Posterior vena cava (tissue), 2 donors: Measurements from ENCODE around the gene CD274. TPM values are rescaled to one million over a fixed set of nuclear protein-coding genes. Genes with fewer than 3 reads are reported as not detected.
"Not testable (repeated sequence)": the region's sequence is repeated elsewhere in the genome, so short reads cannot be mapped to it uniquely, and the experiment has no call there.

Experiments
- DNase-seq: peaks from one replicate; pipeline ENCODE4 v3.0.0-alpha.2; 2020; ENCODE audit warnings: low spot score
- intact Hi-C, 2 donors: fragments of 100-400 bp; cut with DNase I; formaldehyde crosslinking; loops; one replicate each; pipeline versions ENCODE4 v1.14.1 to v1.14.2; 2022 to 2023
- long read RNA-seq, 2 donors: library from polyadenylated mRNA; unstranded; transcript quantifications; one replicate each; pipeline ENCODE4 v2.0.0, GENCODE V29; 2020 to 2021
- total RNA-seq, 2 donors: library from RNA; stranded (reverse); fragmentation: NEBNext Ultra II Directional; extraction: Animal tissue kit (Norgen Biotek cat#: 25700); gene quantifications; one replicate each; pipeline ENCODE4 v1.2.1, GENCODE V29; 2021
- donor health status: DM: yes; HTN: yes; CAD: no.
- donor health status: DM: yes; HTN: yes; CAD: no.

CD274 gene
- total RNA-seq: 1 to 10 TPM; 3.1 to 3.5 TPM
- long read RNA-seq, donor 1, partial matches to known transcripts: 0 of 1 reads
- long read RNA-seq, donor 1, other reads (novel, unspliced or antisense): 0 of 1 reads
- long read RNA-seq, donor 2, partial matches to known transcripts: 0 of 1 reads
- long read RNA-seq, donor 2, other reads (novel, unspliced or antisense): 1 of 1 reads

DNA sequence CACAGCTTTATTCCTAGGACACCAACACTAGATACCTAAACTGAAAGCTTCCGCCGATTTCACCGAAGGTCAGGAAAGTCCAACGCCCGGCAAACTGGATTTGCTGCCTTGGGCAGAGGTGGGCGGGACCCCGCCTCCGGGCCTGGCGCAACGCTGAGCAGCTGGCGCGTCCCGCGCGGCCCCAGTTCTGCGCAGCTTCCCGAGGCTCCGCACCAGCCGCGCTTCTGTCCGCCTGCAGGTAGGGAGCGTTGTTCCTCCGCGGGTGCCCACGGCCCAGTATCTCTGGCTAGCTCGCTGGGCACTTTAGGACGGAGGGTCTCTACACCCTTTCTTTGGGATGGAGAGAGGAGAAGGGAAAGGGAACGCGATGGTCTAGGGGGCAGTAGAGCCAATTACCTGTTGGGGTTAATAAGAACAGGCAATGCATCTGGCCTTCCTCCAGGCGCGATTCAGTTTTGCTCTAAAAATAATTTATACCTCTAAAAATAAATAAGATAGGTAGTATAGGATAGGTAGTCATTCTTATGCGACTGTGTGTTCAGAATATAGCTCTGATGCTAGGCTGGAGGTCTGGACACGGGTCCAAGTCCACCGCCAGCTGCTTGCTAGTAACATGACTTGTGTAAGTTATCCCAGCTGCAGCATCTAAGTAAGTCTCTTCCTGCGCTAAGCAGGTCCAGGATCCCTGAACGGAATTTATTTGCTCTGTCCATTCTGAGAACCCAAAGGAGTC, at the start of gene CD274:
Gene CD274, plus strand, starts transcription at position 184 of the 733 bp plus-strand sequence. CDS start 5,572 bp downstream, outside the sequence.
- peak; percentile 96 for DNase-seq
- intact Hi-C loops: loop anchor here in 1 of 2 donors (5.0 kb wide), 1 partner anchor 137 kb away; no protein-coding TSS in a partner anchor

DNA sequence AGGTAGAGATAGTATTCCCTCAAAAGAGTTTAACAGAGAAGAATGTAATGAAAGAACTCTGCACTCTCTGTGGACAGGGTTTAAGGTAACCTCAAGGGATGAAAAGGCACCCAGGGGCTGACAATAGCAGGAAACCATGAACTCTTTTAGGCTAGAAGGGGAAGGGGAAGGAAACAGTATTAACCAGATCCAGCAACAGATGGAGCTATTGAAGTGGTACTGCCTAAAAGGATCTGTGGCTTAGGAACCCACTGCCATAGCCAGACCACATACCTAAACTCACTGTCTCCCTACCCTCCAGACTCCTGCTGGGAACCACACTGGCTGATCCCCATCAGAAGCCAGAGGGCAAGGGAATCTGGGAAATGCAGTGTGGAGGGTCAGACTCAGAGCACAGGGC, 48.1 kb upstream of the CD274 start:
- intact Hi-C loops: no loop called here
- DNase-seq: no peak

DNA sequence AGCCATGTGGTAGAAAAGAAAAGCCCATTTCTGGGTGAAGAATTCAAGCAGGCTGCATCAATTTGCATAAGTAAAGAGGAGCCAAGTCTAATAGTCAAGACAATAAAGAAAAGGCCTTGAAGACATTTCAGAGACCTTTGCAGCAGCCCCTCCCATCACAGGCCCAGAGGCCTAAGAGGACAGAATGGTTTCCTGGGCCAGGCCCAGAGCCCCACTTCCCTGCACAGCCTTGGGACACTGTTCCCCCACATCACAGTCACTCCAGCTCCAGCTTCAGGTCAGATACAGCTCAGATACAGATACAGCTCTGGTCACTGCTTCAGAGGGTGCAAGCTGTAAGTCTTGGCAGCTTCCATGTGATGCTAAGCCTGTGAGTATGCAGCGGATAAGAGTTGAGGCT, 41.7 kb upstream of the CD274 start:
- intact Hi-C loops: no loop called here
- DNase-seq: no peak

DNA sequence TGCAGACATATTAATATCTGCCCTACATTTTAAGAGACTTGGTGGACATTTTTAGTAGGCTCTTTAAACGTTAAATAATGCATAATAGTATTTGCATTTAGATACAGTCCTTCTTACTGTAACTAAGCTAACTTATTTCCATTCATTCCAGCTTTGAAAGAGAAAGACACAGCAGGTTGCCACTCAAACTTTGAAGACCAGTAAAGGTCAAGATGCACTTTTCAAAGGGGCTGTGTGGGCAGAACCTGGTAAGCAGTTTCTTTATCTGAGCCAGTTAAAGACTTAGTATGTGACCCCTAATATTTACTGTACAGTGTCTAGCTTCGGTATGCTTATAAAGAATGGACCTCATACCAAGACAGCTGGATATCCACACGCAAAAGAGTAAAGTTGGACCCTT, 33.4 kb upstream of the CD274 start:
- intact Hi-C loops: no loop called here
- DNase-seq: no peak

DNA sequence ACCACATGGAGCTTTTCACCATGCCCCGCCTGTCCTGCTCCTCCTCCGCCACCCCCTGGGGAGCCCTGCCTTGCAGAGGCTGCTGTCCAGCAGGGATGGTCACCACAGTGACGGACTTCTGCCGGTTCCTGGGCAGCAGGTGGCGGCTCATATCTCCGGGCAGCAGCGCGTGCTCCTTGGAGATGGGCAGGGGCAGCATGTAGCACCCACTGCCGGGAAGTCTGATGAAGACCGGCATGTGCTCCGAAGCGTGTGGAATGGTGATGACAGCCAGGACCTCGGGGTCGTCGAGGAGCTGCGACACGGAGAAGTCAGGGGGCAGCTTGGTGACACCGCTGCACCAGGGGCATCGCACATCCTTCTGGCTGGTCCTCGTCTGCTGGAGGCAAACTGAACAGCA, 31.9 kb upstream of the CD274 start:
- DNase-seq: no peak
- intact Hi-C loops: no loop called here

DNA sequence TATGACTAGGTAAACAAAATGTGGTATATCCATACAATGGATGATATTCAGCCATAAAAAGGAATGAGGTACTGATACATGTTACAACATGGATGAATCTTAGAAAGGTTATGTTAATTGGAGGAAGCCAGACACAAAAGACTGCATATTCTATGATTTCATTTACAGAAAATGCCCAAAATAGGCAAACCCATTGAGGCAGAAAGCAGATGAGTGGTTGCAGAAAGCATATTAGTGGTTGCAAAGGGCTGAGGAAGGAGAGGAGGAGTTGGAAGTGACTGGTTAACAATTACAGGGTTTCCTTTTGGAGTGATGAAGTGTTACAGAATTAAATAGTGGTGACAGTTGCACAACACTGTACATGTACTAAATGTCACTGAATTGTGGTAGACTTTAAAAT, 30.4 kb upstream of the CD274 start:
- no peak for DNase-seq
- intact Hi-C loops: no loop called here

DNA sequence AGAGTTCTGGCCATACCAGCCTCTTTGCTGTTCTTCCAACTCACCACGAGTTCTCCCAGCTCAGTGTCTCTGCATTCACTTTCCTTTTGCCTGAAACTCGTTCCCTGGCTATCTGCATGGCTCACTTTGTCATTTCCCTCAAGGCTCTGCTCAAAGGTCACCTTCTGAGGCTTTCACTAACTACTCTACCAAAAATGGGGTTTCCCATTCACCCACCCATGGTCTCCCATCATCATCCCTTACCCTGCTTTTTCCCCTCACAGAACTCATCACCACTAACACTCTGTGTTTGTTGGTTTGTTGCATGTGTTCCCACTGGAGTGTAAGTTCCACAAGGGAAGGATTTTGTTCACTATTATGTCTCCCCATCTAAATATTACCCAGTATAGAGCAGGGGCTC, 29.2 kb upstream of the CD274 start:
- intact Hi-C loops: no loop called here
- DNase-seq: no peak

DNA sequence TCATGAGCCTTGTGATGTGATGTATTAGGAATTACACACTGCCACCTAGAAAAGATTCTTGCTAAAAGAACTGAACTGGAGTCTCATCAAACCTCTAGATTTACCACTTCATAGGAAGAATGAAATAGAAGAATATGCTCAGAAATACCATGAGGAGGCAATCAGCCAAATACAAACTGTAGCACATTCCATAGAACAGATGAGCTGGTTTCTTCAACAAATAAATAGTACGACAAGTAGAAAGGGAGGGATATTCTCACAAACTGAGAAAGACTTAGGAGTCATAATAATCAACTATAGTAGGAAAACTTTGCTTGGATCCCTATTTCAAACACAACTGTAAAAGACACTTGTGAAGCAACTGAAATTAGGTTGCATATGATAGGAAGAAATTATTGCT, 28.1 kb upstream of the CD274 start:
- DNase-seq: no peak
- intact Hi-C loops: no loop called here

DNA sequence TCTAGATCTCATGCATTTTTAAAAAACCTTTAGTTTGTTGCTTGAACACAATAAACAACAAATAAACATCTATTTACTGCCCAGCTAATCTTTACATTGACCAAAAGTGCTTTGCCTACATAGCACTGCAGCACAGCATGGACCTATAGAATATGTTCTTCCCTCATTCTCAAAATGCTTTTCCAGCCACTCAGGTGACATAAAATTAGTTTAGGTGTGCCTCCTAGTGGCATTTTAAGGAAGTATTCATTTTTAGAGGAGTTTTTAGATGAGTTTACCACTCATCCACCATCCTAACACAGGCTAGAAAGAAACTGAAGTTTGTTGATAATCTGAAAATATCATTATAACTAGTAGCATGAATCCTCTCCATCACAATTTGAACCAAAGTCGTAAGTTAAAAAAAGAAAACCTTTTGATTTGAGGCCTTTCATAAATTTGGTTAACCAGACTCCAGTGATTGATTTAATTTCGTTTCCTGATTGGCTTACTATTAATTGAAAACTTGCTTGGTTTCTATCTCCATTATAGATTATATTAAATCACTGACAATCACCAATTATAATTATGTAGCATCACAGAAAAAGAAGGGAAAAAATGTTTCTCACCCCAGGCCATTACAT, 25.2 kb upstream of the CD274 start:
- DNase-seq: no peak
- intact Hi-C loops: no loop called here

DNA sequence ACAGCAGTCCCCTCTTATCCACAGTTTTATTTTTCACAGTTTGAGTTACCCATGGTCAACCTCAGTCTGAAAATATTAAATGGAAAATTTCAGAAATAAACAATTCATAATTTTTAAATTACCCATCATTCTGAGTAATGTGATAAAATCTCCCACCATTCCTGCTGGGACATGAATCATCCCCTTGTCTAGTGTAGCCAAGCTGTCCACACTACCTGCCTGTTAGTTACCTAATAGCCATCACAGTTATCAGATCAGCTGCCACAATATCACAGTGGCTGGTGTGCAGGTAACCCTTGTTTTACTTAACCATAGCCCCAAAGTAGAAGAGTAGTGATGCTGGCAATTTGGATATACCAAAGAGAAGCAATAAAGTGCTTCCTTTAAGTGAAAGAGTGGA, 23.3 kb upstream of the CD274 start:
- intact Hi-C loops: no loop called here
- DNase-seq: no peak

DNA sequence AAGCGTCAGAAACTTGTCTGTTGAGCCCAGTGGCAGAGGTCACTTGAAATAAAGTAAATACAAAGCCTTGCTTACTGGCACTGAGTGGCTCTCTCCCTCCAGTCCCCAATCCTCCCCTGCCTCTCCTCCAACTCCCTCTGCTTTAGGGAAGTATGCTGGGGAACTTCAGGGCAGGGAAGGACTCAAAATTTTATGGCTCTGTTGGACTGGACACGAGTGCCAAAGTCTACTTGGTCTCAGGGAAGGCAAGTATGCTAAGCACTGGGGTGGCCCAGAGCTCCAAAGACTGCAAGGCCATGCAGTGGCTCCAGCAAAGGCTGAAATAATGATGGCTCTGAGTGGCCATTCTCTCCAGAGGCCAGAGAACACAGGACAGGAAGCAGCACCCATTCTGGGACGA, 22.2 kb upstream of the CD274 start:
- DNase-seq: no peak
- intact Hi-C loops: no loop called here

DNA sequence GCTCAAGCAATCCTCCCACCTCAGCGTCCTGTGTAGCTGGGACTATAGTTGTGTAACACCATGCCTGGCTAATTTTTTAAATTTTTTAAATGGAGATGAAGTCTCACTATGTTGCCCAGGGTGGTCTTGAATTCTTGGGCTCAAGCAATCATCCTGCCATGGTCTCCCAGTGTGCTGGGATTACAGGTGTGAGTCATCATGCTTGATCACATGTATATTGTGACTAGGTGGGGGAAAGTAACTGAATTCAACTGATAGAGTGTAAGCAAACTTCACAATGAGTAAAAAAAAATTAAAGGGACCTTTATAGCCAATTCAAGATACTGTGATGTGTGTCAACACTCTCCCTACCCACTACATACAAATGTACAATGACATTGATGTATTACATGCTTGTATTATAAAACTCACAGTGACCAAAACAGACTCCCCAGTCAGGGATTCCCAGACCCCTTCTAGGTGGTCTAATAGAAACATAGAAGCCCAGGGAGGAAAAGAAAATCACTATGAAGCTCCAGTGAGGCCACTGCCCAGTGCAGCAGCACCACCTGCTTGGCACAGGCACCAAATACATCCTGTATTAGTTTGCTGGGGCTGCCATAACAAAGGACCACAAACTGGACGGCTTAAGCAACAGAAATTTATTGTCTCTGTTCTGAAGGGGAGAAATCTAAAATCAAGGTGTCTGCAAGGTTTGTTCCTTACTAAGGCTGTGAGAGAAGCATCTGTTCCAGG, 21.4 kb upstream of the CD274 start:
- DNase-seq: no peak

DNA sequence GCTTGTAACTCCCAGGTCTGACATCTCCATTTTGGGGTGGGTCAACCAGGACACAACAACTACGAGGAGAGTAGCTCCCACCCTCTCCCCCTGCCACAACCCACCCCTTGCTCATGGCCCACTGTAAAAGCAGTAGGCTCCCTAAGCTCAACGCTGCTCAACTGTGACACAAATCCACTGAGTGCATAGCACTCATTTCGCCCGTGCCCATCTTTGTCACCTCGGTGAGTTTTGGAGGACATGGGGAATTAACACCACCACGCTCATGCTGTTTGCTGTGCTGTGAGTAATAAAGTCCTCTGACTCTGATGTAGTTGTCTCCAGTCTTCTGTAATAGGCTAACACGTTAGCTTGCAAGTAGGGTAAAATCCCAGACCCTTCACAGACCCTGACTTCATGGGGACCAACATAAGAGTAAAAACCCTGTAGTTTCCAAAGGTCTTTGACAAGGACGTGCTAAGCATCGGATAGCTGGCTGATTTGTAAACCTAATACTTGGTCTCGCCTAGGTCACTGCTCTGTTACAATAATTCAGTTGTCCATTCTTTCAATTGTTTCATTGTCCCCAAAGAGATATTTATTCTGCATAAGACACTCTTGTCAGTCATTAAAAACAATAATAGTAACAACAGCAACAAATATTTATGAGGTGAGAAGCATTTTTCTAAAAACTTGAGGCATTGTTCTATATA, 20.3 kb upstream of the CD274 start:
- intact Hi-C loops: loop anchor here (10.0 kb wide), 2 partner anchors 165 to 665 kb away; no protein-coding TSS in a partner anchor

More for the DNA sequence above, 21.4 kb upstream of the CD274 start:
- intact Hi-C loops: no loop called here

DNA sequence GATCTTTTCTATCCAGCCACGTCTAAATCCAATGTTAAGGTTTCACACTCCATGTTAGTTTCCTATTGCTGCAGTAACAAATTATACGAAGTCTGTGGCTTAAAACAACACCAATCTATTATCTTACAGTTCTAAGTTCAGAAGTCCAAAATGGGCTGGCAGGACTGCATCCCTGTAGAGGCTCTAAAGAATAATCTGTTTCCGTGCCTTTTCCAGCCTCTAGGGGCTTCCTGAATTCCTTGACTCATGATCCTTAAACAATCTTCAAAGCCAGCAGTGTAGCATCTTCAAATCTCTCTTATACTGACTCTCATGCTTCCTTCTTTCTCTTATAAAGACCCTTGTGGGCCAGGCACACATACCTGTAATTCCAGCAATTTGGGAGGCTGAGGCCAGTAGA, 19.4 kb upstream of the CD274 start:
- intact Hi-C loops: loop anchor here (10.0 kb wide), 2 partner anchors 164 to 666 kb away; no protein-coding TSS in a partner anchor
- DNase-seq: no peak

More for the DNA sequence above, 20.3 kb upstream of the CD274 start:
- DNase-seq: no peak

DNA sequence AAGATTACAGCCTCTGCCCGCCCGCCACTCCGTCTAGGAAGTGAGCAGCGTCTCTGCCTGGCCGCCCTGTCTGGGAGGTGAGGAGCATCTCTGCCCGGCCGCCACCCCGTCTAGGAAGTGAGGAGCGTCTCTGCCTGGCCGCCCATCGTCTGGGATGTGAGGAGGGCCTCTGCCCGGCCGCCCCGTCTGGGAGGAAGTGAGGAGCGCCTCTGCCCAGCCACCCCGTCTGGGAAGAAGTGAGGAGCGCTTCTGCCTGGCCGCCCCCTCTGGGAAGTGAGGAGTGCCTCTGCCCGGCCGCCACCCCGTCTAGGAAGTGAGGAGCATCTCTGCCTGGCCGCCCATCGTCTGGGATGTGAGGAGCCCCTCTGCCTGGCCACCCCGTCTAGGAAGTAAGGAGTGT, 17.5 kb upstream of the CD274 start:
- intact Hi-C loops: loop anchor here (10.0 kb wide), 2 partner anchors 162 to 668 kb away; no protein-coding TSS in a partner anchor

DNA sequence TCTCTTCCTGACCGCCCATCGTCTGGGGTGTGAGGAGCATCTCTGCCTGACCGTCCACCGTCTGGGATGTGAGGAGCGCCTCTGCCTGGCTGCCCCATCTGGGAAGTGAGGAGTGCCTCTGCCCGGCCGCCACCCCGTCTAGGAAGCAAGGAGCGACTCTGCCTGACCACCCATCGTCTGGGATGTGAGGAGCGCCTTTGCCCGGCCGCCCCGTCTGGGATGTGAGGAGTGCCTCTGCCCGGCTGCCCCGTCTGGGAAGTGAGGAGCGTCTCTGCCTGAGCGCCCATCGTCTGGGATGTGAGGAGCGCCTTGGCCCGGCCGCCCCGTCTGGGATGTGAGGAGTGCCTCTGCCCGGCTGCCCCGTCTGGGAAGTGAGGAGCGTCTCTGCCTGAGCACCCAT, 17.0 kb upstream of the CD274 start:
- intact Hi-C loops: loop anchor here (10.0 kb wide), 2 partner anchors 161 to 669 kb away; no protein-coding TSS in a partner anchor
- not testable (repeated sequence) for DNase-seq

More for the DNA sequence above, 17.5 kb upstream of the CD274 start:
- not testable (repeated sequence) for DNase-seq

DNA sequence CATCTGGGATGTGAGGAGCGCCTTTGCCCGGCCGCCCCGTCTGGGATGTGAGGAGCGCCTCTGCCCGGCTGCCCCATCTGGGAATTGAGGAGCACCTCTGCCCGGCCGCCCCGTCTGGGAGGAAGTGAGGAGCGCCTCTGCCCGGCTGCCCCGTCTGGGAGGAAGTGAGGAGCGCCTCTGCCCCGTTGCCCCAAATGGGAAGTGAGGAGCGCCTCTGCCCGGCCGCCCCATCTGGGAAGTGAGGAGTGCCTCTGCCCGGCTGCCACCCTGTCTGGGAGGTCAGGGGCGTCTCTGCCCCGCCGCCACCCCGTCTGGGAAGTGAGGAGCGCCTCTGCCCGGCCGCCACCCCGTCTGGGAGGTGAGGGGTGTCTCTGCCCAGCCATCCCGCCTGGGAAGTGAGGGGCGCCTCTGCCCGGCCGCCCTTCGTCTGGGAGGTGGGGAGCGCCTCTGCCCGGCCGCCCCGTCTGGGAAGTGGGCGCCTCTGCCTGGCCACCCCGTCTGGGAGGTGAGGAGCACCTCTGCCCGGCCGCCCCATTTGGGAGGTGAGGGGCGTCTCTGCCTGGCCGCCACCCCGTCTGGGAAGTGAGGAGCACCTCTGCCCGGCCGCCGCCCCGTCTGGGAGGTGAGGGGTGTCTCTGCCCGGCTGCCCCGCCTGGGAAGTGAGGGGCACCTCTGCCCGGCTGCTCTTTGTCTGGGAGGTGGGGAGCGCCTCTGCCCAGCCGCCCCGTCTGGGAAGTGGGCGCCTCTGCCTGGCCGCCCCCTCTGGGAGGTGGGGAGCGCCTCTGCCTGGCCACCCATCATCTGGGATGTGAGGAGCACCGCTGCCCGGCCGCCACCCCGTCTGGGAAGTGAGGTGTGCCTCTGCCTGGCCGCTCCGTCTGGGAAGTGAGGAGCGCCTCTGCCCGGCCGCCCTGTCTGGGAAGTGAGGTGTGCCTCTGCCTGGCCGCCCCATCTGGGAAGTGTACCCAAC, 16.2 kb upstream of the CD274 start:
- DNase-seq: not testable (repeated sequence)
- intact Hi-C loops: loop anchor here (10.0 kb wide), 2 partner anchors 161 to 669 kb away; no protein-coding TSS in a partner anchor

DNA sequence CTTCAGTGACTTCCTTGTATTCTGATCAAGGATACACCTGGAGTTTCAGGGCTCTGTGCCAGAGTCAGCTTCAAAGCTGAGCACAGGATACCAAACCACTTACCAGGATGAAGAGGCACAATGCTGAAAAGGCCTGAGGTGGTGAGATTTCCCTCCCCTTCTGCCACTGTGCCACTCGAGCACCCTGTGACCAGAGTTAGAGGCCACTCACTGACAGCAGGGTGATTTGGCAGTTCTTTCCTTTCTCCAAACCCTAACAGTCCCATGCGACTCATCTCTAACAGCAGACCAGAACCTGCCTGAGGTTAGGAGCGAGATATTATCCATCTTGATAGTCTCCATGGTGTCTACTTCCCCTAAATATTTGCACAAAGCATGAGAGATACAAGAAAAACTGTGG, 14.4 kb upstream of the CD274 start:
- intact Hi-C loops: loop anchor here (10.0 kb wide), 2 partner anchors 159 to 671 kb away; no protein-coding TSS in a partner anchor
- no peak for DNase-seq
